ENCODE data around the gene CHAF1A.

CHAF1A gene

GRCh38 chr19:4372165-4373012 is 30.1 kb upstream of the CHAF1A start:
- no peak for TF ChIP-seq CTCF (IDR thresholded peaks at IDR 0.05; ENCODE audit: low read depth, low read length)

GRCh38 chr19:4373013-4373367 is 29.4 kb upstream of the CHAF1A start:
- H3K4me3 ChIP-seq (ENCODE audit: low read depth, low read length) = no peak overlapping the region
- no peak for TF ChIP-seq CTCF (IDR thresholded peaks at IDR 0.05; ENCODE audit: low read depth, low read length)

More at GRCh38 chr19:4372165-4373012, 30.1 kb upstream of the CHAF1A start:
- H3K4me3 ChIP-seq (ENCODE audit: low read depth, low read length) = no peak overlapping the region

- H3K4me3 ChIP-seq (ENCODE audit: low read depth, low read length) = peak overlapping the region; percentile 8; the same call in 1 of the 2 replicates
- TF ChIP-seq CTCF (IDR thresholded peaks at IDR 0.05; ENCODE audit: low read depth, low read length) = no peak
Observed at GRCh38 chr19:4373601-4374497, 28.6 kb upstream of the CHAF1A start.

- no peak for TF ChIP-seq CTCF (IDR thresholded peaks at IDR 0.05; ENCODE audit: low read depth, low read length)
- H3K4me3 ChIP-seq (ENCODE audit: low read depth, low read length) = peak overlapping the region; percentile 8; the same call in 1 of the 2 replicates
Observed at GRCh38 chr19:4374498-4375163, 27.8 kb upstream of the CHAF1A start.

GRCh38 chr19:4375164-4376027 is 27.0 kb upstream of the CHAF1A start:
- peak; percentile 43 for TF ChIP-seq CTCF (IDR thresholded peaks at IDR 0.05; ENCODE audit: low read depth, low read length)
- no peak overlapping the region for H3K4me3 ChIP-seq (ENCODE audit: low read depth, low read length)

- no peak for TF ChIP-seq CTCF (IDR thresholded peaks at IDR 0.05; ENCODE audit: low read depth, low read length)
- no peak overlapping the region for H3K4me3 ChIP-seq (ENCODE audit: low read depth, low read length)
Observed at GRCh38 chr19:4376028-4376670, 26.3 kb upstream of the CHAF1A start.

Measured in WI38 (cell line).